PFSK-1 (cell line): ENCODE data around the gene ADAT3. TPM values are rescaled to one million over a fixed set of nuclear protein-coding genes. Genes with fewer than 3 reads are reported as not detected.

ENCODE experiments used
- FOXP2 ChIP-seq: optimal IDR thresholded peaks from 2 replicates; pipeline ENCODE3; 2011; ENCODE audit warnings: borderline replicate concordance, control low read depth, inconsistent platforms; ENCODE audit not compliant: insufficient read depth; ENCODE audit errors: extremely low read length, extremely low read depth
- POLR2AphosphoS5 ChIP-seq: IDR thresholded peaks from 2 replicates; pipeline ENCODE4 v1.6.1; 2012; ENCODE audit warnings: low read depth, mild to moderate bottlenecking, control low read depth, low read length, moderate library complexity
- REST ChIP-seq, 2 experiments: IDR thresholded peaks; 2 replicates each; pipeline versions ENCODE4 v1.6.1 to v1.8.0; 2011 to 2012; ENCODE audit warnings: low read depth in 2 of 2, low read length in 2 of 2, control low read depth in 1 of 2, inconsistent platforms in 1 of 2, mild to moderate bottlenecking in 1 of 2, moderate library complexity in 1 of 2; ENCODE audit not compliant: insufficient read depth in 1 of 2
- SIN3A ChIP-seq: IDR thresholded peaks from 2 replicates; pipeline ENCODE4 v1.6.1; 2012; ENCODE audit warnings: mild to moderate bottlenecking, low read length, moderate library complexity, borderline replicate concordance; ENCODE audit not compliant: insufficient read depth
- TAF1 ChIP-seq: IDR thresholded peaks from 2 replicates; pipeline ENCODE4 v1.6.1; 2012; ENCODE audit warnings: low read length, control low read depth, borderline replicate concordance; ENCODE audit not compliant: insufficient read depth
- polyA plus RNA-seq: library from polyadenylated mRNA; unstranded; fragments of >200 nt; gene quantifications from one replicate; pipeline ENCODE4 v1.2.1, GENCODE V29; 2012; ENCODE audit warnings: low read depth, missing spikeins; ENCODE audit not compliant: insufficient read length

ADAT3 gene
- 13.8 TPM for polyA plus RNA-seq

DNA sequence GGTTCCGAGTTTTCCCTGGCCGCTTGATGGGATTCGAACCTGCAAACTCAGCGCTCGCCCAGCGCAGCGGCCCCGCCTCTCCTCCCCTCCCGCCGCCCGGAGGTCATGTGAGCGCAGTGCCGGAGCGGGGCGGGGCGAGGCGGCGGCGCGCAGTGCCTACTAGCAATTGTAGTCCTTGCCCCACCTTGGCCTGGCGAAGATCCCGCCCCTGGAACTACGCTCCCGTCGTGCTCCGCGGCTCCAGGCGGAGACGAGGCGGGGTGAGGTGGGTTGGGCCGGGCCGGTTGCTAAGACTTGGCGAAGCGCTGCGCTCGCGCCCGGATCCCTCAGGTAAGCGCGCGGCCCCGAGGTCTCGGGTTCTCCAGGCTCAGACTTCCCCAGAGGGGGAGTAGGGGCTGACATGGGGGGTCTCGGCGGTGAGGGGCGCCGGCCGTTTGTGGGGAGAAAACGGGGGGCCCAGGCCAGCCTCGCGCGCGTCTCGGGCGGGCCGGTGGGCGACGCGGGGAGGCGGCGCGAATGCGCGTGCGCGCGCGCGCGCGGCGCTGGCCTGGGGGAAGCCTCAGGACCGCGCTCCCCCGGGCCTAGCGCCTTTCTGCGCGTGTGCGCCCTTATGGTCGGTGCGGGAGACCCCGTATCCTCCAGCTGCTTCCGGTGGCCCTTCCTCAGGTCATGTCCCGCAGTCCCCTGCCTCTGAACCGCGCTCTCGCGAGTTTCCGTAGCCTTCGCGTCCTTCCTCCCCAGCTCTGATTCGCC lies at the start of gene ADAT3, which contains the start of gene SCAMP4:
Gene ADAT3, plus strand, starts transcription at position 290 of the 753 bp plus-strand sequence. CDS start 6,649 bp downstream, outside the sequence.
Gene SCAMP4, plus strand, starts transcription at position 290 of the 753 bp plus-strand sequence. CDS start 9,621 bp downstream, outside the sequence.
- peak; percentile 85 for TF ChIP-seq FOXP2
- no peak for TF ChIP-seq REST (IDR thresholded peaks at IDR 0.05; ENCODE audit: insufficient read depth in 1 of 2, low read depth in 2 of 2, low read length in 2 of 2)
- peak; percentile 81 for TF ChIP-seq POLR2AphosphoS5
- TF ChIP-seq TAF1, result no peak; the same call in 1 of the 2 replicates
- 0 out of 2 replicates have a peak, but pooled peaks have one; percentile 51 for TF ChIP-seq SIN3A

- TF ChIP-seq TAF1 (no peak), POLR2AphosphoS5 (no peak), FOXP2 (no peak)
Observed at GRCh38 chr19:1855828-1856255, 49.4 kb upstream of the ADAT3 start.

- TF ChIP-seq SIN3A (no peak), REST (IDR thresholded peaks at IDR 0.05; ENCODE audit: insufficient read depth in 1 of 2, low read depth in 2 of 2, low read length in 2 of 2) (no peak), TAF1 (no peak), POLR2AphosphoS5 (no peak), FOXP2 (no peak)
Observed at GRCh38 chr19:1856345-1856697, 48.9 kb upstream of the ADAT3 start.

- no peak for TF ChIP-seq SIN3A
- peak; percentile 88 for TF ChIP-seq FOXP2
Observed at GRCh38 chr19:1856698-1857603, 48.2 kb upstream of the ADAT3 start.

- TF ChIP-seq SIN3A (no peak), POLR2AphosphoS5 (no peak)
Observed at GRCh38 chr19:1857648-1858326, 47.4 kb upstream of the ADAT3 start.

- TF ChIP-seq TAF1, result no peak
- TF ChIP-seq FOXP2, result no peak
- TF ChIP-seq SIN3A, result no peak
- TF ChIP-seq REST (IDR thresholded peaks at IDR 0.05; ENCODE audit: insufficient read depth in 1 of 2, low read depth in 2 of 2, low read length in 2 of 2), result no peak
- TF ChIP-seq POLR2AphosphoS5, result no peak
Observed at GRCh38 chr19:1858412-1859081, 46.7 kb upstream of the ADAT3 start.
